Right ventricle myocardium inferior (tissue), 1 donor: ENCODE data around the gene OMG. TPM values are rescaled to one million over a fixed set of nuclear protein-coding genes. Genes with fewer than 3 reads are reported as not detected.
A peak's percentile ranks its signal among the peaks of the same experiment; 100 is the strongest.
"Not testable (repeated sequence)": the region's sequence is repeated elsewhere in the genome, so short reads cannot be mapped to it uniquely, and the experiment has no call there.

Experiments used
- ATAC-seq: fragments of 200-7000 bp; cut with Tn5 transposase; one replicate; pipeline ENCODE4 v1.9.1; 2020; ENCODE audit warnings: mild to moderate bottlenecking, moderate library complexity
- DNase-seq: peaks from one replicate; pipeline ENCODE4 v3.0.0; 2021; ENCODE audit errors: missing footprints
- intact Hi-C: fragments of 100-400 bp; cut with DNase I; formaldehyde crosslinking; loops from one replicate; pipeline ENCODE4 v1.11.0; 2022
- total RNA-seq: library from RNA; stranded (reverse); fragmentation: NEBNext Ultra II Directional; extraction: Animal tissue kit (Norgen Biotek cat#: 25700); gene quantifications from one replicate; pipeline ENCODE4 v1.2.1, GENCODE V29; 2021
- donor health status: DM: no; HTN: yes; CAD: no; lungs with severe emphysema.

Gene OMG
- total RNA-seq, 1 donor from 2014 or later, result not detected

- intact Hi-C loops, result loop anchor here (5.0 kb wide), 1 partner anchor 44 kb away; no protein-coding TSS in a partner anchor
- DNase-seq (no peak), ATAC-seq (no peak)
These were observed 23.5 kb downstream of the OMG start for GRCh38 chr17:31273516-31273915.

DNA sequence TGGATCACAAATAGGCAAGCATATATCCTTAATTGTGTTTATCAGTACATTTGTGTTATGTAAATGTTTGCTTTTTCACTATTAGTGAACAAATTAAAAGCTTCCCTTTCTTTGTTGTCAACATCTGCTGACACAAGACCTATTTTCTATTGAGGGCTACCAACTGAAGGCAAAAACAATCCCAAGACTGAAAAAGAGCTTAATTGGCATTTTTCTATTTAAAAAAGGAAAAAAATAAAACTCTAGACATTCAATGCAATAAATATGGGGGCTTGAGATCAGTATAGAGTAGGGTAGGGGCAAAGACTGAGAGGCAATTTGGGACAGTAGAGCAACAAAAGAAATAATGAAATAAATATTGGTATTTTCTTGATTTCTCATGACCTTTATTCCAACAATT, 24.2 kb downstream of the OMG start:
- intact Hi-C loops, result loop anchor here (5.0 kb wide), 1 partner anchor 44 kb away; no protein-coding TSS in a partner anchor
- ATAC-seq (no peak), DNase-seq (no peak)

DNA sequence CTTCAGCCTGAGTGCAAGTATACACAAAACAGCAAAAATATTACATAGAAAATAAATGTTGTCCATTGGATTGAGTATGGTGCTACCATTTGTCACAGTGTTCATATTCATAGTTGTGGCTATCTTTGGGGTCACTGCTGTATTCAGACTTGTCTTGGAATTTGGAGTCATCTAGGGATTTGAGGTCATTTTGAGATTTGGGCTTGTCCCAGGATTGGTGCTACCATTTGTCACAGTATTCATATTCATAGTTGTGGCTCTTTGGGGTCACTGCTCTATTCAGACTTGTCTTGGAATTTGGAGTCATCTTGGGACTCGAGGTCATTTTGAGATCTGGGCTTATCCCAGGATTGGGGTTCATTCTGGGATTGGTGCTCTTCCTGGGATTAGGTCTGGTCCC, 24.8 kb downstream of the OMG start:
- ATAC-seq (no peak), DNase-seq (no peak)
- intact Hi-C loops, result loop anchor here (5.0 kb wide), 1 partner anchor 45 kb away; no protein-coding TSS in a partner anchor

GRCh38 chr17:31269578-31269983, 27.5 kb downstream of the OMG start:
- intact Hi-C loops, result no loop called here

GRCh38 chr17:31269036-31269577, 27.9 kb downstream of the OMG start:
- no peak for ATAC-seq
- intact Hi-C loops, result no loop called here
- DNase-seq, result no peak

More at GRCh38 chr17:31269578-31269983, 27.5 kb downstream of the OMG start:
- DNase-seq, result no peak
- ATAC-seq, result peak; percentile 79

- ATAC-seq (no peak), DNase-seq (no peak)
- intact Hi-C loops, result no loop called here
These were observed 31.0 kb downstream of the OMG start for GRCh38 chr17:31266042-31266441.

- ATAC-seq, intact Hi-C loops, DNase-seq: not testable (repeated sequence)
These were observed 34.1 kb downstream of the OMG start for GRCh38 chr17:31262923-31263322.

- DNase-seq, result no peak
- intact Hi-C loops, result no loop called here
- no peak for ATAC-seq
These were observed 35.4 kb downstream of the OMG start for GRCh38 chr17:31261601-31262000.

DNA sequence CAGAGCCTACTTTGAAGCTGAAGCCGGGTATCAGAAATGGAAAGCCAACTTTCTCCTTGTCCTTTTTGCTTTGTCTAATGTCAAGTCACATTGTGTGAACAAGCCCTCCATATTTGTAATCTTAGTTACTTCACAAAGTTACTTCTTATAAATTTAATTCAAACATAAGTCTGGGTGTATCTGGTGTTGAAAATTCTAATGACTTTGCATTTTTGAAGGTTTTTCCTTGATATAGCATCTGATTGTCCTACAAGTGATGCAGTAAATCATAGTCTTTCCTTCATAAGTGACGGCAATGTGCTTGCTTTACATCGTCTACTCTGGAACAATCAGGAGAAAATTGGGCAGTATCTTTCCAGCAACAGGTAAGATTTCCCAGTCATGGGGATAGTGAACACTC, 36.9 kb downstream of the OMG start:
- intact Hi-C loops, result no loop called here
- ATAC-seq (no peak), DNase-seq (no peak)

DNA sequence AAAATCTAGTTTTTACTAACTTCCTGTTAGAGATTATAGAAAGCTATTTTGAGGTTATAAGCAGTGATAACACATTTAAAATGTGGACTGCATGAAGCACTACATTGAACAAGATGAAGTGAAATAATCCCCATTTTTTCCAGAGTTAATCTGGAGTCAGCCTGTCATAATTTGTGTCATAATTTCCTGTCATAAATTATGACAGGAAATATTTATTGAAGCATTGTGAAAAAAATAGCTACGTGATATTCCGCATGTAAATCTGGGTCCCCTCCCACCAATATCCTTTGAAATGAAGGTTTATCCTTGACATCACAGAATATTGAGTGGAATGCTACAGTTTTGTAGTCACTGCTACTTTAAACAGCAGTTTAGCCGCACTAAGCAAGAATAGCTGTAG, 40.1 kb downstream of the OMG start:
- DNase-seq, result no peak
- intact Hi-C loops, result no loop called here
- ATAC-seq, result no peak

GRCh38 chr17:31254654-31255053, 42.4 kb downstream of the OMG start:
- DNase-seq, result no peak
- no peak for ATAC-seq
- intact Hi-C loops, result no loop called here

DNA sequence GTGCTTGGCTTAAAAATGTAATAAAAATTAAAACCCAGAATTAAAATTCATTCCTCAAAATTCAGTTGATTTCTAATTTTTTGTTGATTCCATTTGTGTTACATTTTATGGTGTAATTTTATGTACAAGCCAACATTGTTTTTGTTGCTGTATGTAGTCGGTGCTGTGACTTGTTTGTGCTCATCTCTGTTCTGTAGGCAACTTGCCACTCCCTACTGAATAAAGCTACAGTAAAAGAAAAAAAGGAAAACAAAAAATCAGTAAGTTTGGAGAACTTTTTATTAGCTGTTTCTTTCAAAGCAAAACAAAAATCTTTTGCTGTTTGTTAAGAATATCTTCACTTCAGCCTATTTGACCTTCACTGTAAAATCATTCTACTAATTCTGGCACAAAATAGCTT, 44.3 kb downstream of the OMG start:
- DNase-seq (no peak), ATAC-seq (no peak)
- intact Hi-C loops, result no loop called here

- DNase-seq (no peak), ATAC-seq (no peak)
- intact Hi-C loops, result no loop called here
These were observed 45.1 kb downstream of the OMG start for GRCh38 chr17:31251970-31252328.

DNA sequence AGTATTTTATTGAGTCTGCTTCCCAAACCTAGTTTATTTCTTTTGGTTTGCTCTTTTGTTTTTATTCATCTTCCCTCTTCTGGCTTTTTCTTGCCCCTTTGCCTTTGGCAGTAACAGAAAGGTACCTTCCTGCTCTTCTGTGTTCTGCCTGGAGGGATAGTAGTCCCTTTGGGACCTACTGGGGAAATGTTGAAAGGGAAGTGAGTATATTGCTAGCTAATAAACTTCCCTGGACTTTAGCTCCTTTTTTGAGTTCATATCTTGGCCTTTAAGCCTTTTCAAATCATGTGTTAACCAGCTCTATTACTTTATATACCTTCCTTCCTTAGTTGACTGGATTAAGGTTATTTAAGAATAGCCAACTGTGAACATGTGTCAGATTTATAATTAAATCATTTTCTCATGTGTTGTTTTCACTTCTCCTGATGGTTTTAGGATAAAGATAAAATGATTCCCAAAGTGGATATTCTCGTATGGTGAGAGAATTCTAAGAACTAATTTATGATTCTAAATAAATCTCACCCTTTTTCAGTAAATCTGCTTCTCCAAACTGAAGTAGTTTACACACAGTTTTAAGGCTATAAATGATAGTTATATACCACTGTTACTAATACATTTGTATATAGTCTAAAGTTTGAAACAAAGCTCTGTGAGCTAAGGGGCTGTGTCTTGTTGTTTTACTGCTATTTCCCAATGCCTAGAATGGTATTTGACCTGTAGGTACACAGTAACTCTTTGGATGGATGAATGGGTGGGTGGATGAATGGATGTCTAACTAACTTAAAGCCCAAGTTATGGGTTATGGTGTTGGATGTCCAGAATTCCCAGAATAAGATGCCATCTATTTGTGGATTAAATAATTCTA, 45.7 kb downstream of the OMG start:
- ATAC-seq, result no peak
- intact Hi-C loops, result no loop called here
- DNase-seq, result no peak

GRCh38 chr17:31250229-31250628, 46.8 kb downstream of the OMG start:
- intact Hi-C loops, result no loop called here
- ATAC-seq (no peak), DNase-seq (no peak)

GRCh38 chr17:31249835-31250141, 47.3 kb downstream of the OMG start:
- DNase-seq, result no peak
- ATAC-seq, result no peak
- intact Hi-C loops, result no loop called here

DNA sequence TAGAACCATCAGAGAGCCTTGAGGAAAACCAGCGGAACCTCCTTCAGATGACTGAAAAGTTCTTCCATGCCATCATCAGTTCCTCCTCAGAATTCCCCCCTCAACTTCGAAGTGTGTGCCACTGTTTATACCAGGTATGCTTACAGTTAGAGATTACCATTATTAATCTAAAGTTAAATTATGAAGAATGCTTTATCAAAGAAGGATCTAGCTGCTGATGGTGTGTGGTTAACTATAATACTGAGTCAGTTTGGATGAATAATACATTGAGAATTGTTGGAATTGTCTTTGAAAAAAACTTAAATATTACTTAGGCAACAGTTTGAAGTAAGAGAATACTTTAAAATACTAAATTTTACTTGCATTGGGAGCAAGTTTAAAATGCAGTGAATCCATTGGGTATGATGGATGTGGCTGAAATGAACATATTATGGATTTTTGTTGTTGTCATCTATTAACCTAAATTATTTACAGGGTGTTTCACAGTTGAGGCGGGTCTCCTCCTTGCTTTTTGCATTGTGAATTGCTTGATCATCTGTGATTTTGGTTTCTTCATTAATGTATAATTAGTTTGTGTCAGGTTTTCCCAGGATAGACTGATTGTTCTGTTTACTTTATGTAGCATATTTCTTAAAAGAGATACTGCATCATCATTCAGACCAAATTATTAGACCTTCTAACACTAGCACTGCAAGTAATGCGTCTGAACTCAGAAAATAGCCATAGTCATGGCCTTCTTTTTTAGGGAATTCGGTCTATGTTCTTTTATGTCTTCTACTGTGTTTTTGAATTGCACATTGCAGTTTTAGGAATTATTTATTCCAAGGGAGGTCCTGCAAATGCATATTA, 47.8 kb downstream of the OMG start:
- no peak for DNase-seq
- intact Hi-C loops, result no loop called here

More for the DNA sequence above, 47.8 kb downstream of the OMG start:
- ATAC-seq, result no peak
